ENCODE results near the gene TUBB3.
A peak's percentile ranks its signal among the peaks of the same experiment; 100 is the strongest.

- TF ChIP-seq CTCF (IDR thresholded peaks at IDR 0.05) = no peak
- TF ChIP-seq POLR2AphosphoS5 (IDR thresholded peaks at IDR 0.05) = peak in 1 of 4 donors; percentile 30
- TF ChIP-seq POLR2A (IDR thresholded peaks at IDR 0.05) = no peak
- no peak for TF ChIP-seq EP300 (IDR thresholded peaks at IDR 0.05)
These were observed 17.5 kb upstream of the TUBB3 start for GRCh38 chr16:89905511-89906139.
